Mesendoderm (in vitro differentiated cells): ENCODE data around the gene WDR37.

Experiments used
- DNase-seq: peaks from one replicate; pipeline ENCODE4 v3.0.0; 2013
- H2AK5ac ChIP-seq: 2 replicates; pipeline ENCODE4 v1.6.1; 2013; ENCODE audit warnings: low read length, inconsistent platforms
- H2BK120ac ChIP-seq: 2 replicates; pipeline ENCODE4 v1.6.1; 2013; ENCODE audit warnings: low read depth, mild to moderate bottlenecking, low read length, moderate library complexity, mixed read lengths
- H2BK15ac ChIP-seq: replicated peaks from 2 replicates; pipeline ENCODE4 v1.6.1; 2013; ENCODE audit warnings: low read depth, mild to moderate bottlenecking, moderate library complexity
- H2BK5ac ChIP-seq: 2 replicates; pipeline ENCODE4 v1.6.1; 2013; ENCODE audit warnings: low read length, inconsistent platforms
- H3K18ac ChIP-seq: 2 replicates; pipeline ENCODE4 v1.6.1; 2013; ENCODE audit warnings: mild to moderate bottlenecking, low read length, mixed read lengths
- H3K23ac ChIP-seq: one replicate; pipeline ENCODE4 v1.6.1; 2013; ENCODE audit warnings: low read length
- H3K27ac ChIP-seq: 2 replicates; pipeline ENCODE4 v1.5.1; 2013; ENCODE audit warnings: low read depth, mild to moderate bottlenecking, inconsistent platforms, low read length, moderate library complexity
- H3K27me3 ChIP-seq: 2 replicates; pipeline ENCODE4 v1.6.1; 2013; ENCODE audit warnings: low read length, control low read depth, mild to moderate bottlenecking, inconsistent platforms; ENCODE audit not compliant: insufficient read depth, poor library complexity
- H3K36me3 ChIP-seq: 2 replicates; pipeline ENCODE4 v1.6.1; 2013; ENCODE audit warnings: low read length, inconsistent platforms; ENCODE audit not compliant: control insufficient read depth, insufficient read depth
- H3K4ac ChIP-seq: one replicate; pipeline ENCODE4 v1.6.1; 2013; ENCODE audit warnings: low read depth, mild to moderate bottlenecking, low read length, moderate library complexity
- H3K4me1 ChIP-seq: 2 replicates; pipeline ENCODE4 v1.6.1; 2013; ENCODE audit warnings: low read depth, low read length, inconsistent platforms; ENCODE audit not compliant: control insufficient read depth
- H3K4me2 ChIP-seq: 2 replicates; pipeline ENCODE4 v1.6.1; 2013; ENCODE audit warnings: low read length
- H3K4me3 ChIP-seq: 2 replicates; pipeline ENCODE4 v1.5.1; 2013; ENCODE audit warnings: mild to moderate bottlenecking, low read length
- H3K56ac ChIP-seq: one replicate; pipeline ENCODE4 v1.6.1; 2013; ENCODE audit warnings: low read length
- H3K79me1 ChIP-seq: 2 replicates; pipeline ENCODE4 v1.6.1; 2013; ENCODE audit warnings: low read length, inconsistent platforms
- H3K79me2 ChIP-seq: 2 replicates; pipeline ENCODE4 v1.6.1; 2013; ENCODE audit warnings: mild to moderate bottlenecking, low read length; ENCODE audit not compliant: control insufficient read depth, insufficient read depth
- H3K9ac ChIP-seq: 2 replicates; pipeline ENCODE4 v1.6.1; 2013; ENCODE audit warnings: low read length, inconsistent platforms
- H4K5ac ChIP-seq: one replicate; pipeline ENCODE4 v1.6.1; 2013; ENCODE audit warnings: low read length
- H4K8ac ChIP-seq: one replicate; pipeline ENCODE4 v1.6.1; 2013; ENCODE audit warnings: low read depth, mild to moderate bottlenecking, control low read depth, low read length, moderate library complexity
- WGBS: extraction: QIAGEN DNeasy Blood & Tissue Kit; methylation state at CpG from one replicate; pipeline ENCODE4 v1.1.7; 2013; ENCODE audit warnings: low lambda C conversion rate, missing lambda C conversion rate; ENCODE audit not compliant: insufficient coverage; ENCODE audit errors: extremely low coverage; 5-methylcytosine and 5-hydroxymethylcytosine counted together

The WDR37 gene

GRCh38 chr10:1094112-1095057 is 38.2 kb downstream of the WDR37 start:
- no peaks in the 10 kb centered on the region for H3K27me3 ChIP-seq
- no peak overlapping the region for H3K56ac ChIP-seq
- H3K27ac ChIP-seq = no peak overlapping the region
- H3K9ac ChIP-seq = no peak overlapping the region
- H3K4ac ChIP-seq = no peak overlapping the region
- no peak overlapping the region for H2BK15ac ChIP-seq
- H3K4me2 ChIP-seq = no peak overlapping the region
- no peak overlapping the region for H3K18ac ChIP-seq
- no peak overlapping the region for H4K5ac ChIP-seq
- no peak overlapping the region for H4K8ac ChIP-seq
- DNase-seq = no peak
- 92% methylated on average over 3 of the region's 15 CpGs for WGBS
- no peak overlapping the region for H2AK5ac ChIP-seq
- no peak overlapping the region for H2BK5ac ChIP-seq
- H3K4me1 ChIP-seq = no peaks in the 10 kb centered on the region
- no peak overlapping the region for H2BK120ac ChIP-seq
- no peaks in the 10 kb centered on the region for H3K79me1 ChIP-seq
- H3K4me3 ChIP-seq = no peak overlapping the region
- peaks cover 8% of the 10 kb centered on the region for H3K36me3 ChIP-seq
- no peaks in the 10 kb centered on the region for H3K79me2 ChIP-seq
- H3K23ac ChIP-seq = no peak overlapping the region

DNA sequence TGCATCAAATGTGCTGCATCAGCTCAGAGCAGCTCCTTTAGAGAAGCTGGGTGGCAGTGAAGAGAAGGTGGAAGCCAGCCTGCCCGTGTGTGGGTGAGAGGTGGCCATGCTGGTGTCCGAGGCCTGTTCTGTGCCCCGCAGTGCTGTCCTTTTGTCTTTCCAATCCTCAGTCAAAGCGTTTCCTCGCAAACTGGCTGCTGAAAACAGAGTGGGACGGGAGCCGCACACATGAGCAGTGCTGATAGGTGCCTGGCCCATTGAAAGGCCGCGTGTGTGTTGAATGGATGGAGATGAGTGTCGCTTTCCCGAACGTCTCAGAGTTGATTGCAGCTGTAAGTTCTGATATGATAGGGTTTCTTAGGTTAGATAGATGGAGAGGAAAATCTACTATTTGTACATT is 39.3 kb downstream of the WDR37 start:
- Histone ChIP-seq H3K56ac (no peak overlapping the region), H3K23ac (no peak overlapping the region), H3K4me1 (no peaks in the 10 kb centered on the region), H2BK120ac (no peak overlapping the region), H4K8ac (no peak overlapping the region), H2AK5ac (no peak overlapping the region), H3K9ac (no peak overlapping the region), H3K36me3 (peaks cover 5% of the 10 kb centered on the region), H3K4ac (no peak overlapping the region), H2BK5ac (no peak overlapping the region), H3K4me2 (no peak overlapping the region), H2BK15ac (no peak overlapping the region), H3K27ac (no peak overlapping the region), H4K5ac (no peak overlapping the region), H3K18ac (no peak overlapping the region), H3K79me1 (no peaks in the 10 kb centered on the region), H3K79me2 (no peaks in the 10 kb centered on the region), H3K27me3 (no peaks in the 10 kb centered on the region), H3K4me3 (no peak overlapping the region)
- DNase-seq = no peak
- WGBS = no CpG with 5 or more reads among the region's 12 CpGs

GRCh38 chr10:1096287-1096889 is 40.2 kb downstream of the WDR37 start:
- Histone ChIP-seq H3K4me3 (no peak overlapping the region), H3K9ac (no peak overlapping the region), H2BK15ac (no peak overlapping the region), H3K4me1 (no peaks in the 10 kb centered on the region), H4K8ac (no peak overlapping the region), H3K56ac (no peak overlapping the region), H3K27me3 (no peaks in the 10 kb centered on the region), H3K18ac (no peak overlapping the region), H3K4ac (no peak overlapping the region), H3K79me1 (no peaks in the 10 kb centered on the region), H3K23ac (no peak overlapping the region), H2BK120ac (no peak overlapping the region), H3K27ac (no peak overlapping the region), H3K36me3 (peaks cover 4% of the 10 kb centered on the region), H3K4me2 (no peak overlapping the region), H3K79me2 (no peaks in the 10 kb centered on the region), H4K5ac (no peak overlapping the region), H2BK5ac (no peak overlapping the region), H2AK5ac (no peak overlapping the region)
- no peak for DNase-seq
- WGBS = no CpG with 5 or more reads among the region's 27 CpGs

DNA sequence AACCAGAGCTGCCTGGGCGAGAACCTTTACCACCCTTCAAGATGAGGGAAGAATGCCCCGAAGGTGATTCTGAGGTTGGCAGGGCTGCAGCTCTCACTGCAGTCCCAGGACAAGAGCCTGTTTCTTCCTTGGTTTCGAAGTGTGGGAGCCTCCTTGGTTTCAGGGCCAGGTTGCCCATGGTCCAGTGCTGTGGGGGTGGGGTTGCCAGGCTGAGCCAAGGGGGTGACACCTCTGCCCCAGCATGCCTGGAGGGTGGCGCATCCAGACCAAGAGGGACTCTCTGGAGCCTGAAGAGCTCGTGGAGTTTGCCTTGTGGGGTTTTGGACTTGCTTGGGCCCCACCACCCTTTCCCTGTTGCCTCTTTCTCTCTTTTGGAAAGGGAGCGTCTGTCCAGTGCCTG is 41.3 kb downstream of the WDR37 start:
- Histone ChIP-seq H3K36me3 (peaks cover 4% of the 10 kb centered on the region), H2BK120ac (no peak overlapping the region), H3K4ac (no peak overlapping the region), H2BK5ac (no peak overlapping the region), H3K27me3 (no peaks in the 10 kb centered on the region), H3K4me1 (no peaks in the 10 kb centered on the region), H3K18ac (no peak overlapping the region), H3K9ac (no peak overlapping the region), H3K4me2 (no peak overlapping the region), H4K8ac (no peak overlapping the region), H2AK5ac (no peak overlapping the region), H3K79me2 (no peaks in the 10 kb centered on the region), H2BK15ac (no peak overlapping the region), H3K4me3 (no peak overlapping the region), H3K79me1 (peaks cover 4% of the 10 kb centered on the region), H3K23ac (no peak overlapping the region), H3K27ac (no peak overlapping the region), H3K56ac (no peak overlapping the region), H4K5ac (no peak overlapping the region)
- no CpG with 5 or more reads among the region's 6 CpGs for WGBS
- DNase-seq = no peak

DNA sequence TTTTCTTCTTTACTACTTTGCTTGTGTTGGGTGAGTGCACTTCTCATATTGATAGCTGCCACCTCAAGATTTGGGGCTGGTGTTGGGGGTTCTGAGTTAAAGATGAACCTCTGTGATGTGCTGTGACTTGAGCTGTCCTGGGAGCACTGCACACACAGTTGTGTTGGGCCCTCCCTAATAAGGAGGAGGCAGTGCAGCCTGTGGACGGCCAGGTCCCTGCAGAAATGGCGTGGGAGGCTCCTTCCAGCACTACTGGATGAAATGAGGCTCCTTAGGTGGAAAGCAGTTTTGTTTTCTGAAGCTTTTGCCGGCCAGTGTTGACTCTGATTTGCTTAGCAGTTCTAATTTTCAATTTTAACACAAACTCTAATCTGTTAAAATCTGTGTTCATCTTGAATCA is 44.0 kb downstream of the WDR37 start:
- Histone ChIP-seq H3K4ac (no peak overlapping the region), H2BK120ac (no peak overlapping the region), H3K79me2 (no peaks in the 10 kb centered on the region), H3K4me2 (no peak overlapping the region), H3K36me3 (no peaks in the 10 kb centered on the region), H3K18ac (no peak overlapping the region), H3K9ac (no peak overlapping the region), H4K5ac (no peak overlapping the region), H3K4me1 (no peaks in the 10 kb centered on the region), H3K27me3 (no peaks in the 10 kb centered on the region), H3K27ac (no peak overlapping the region), H3K56ac (no peak overlapping the region), H3K23ac (no peak overlapping the region), H2BK15ac (no peak overlapping the region), H2BK5ac (no peak overlapping the region), H3K4me3 (no peak overlapping the region), H3K79me1 (peaks cover 4% of the 10 kb centered on the region), H4K8ac (no peak overlapping the region), H2AK5ac (no peak overlapping the region)
- DNase-seq = no peak
- no CpG with 5 or more reads among the region's 3 CpGs for WGBS
